Measurements from ENCODE around the gene FIGLA. TPM values are rescaled to one million over a fixed set of nuclear protein-coding genes. Genes with fewer than 3 reads are reported as not detected.

FIGLA gene
- total RNA-seq, 2 donors from 2014 or later = not detected

DNA sequence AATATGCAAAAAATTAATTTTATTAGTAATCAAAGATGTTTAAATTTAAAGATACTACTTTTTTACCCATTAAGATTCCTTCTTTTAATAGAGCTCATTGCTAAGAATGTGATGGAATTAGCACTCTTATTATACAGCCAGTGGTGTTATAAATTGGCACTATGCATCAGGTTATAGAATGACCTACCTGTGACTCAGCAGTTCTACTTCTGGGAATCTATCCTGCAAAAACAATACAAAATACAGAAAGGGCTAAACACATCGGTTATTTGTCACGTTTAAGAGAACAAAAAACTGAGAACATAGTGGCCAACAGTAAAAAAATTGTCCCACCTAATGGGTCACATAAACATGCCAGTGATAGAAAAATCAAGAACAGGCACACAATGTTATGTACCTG is 13.0 kb downstream of the FIGLA start:
- WGBS = 54% methylated on average over 2 of the region's 2 CpGs
- no peaks in the 10 kb centered on the region for H3K27me3 ChIP-seq (replicated peaks; ENCODE audit: insufficient read depth)
- no peaks in the 10 kb centered on the region for H3K4me1 ChIP-seq (replicated peaks)

DNA sequence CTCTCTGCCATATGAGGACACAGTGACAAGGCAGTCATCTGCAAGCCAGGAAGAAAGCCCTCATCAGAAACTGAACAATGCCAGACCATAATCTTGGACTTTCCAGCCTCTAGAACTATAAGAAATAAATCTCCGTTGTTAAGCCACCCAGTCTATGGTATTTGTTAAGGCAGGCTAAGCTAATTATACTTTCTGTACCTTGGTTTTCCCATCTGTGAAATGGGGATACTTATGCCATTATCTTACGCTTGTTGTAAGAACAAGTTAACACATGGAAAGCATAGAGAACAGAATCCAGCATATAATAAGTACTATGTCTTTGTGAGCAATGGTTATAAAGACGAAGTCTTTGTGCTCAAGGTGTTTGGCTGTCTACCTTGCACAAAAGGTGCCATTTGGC is 14.2 kb downstream of the FIGLA start:
- Histone ChIP-seq H3K27me3 (replicated peaks; ENCODE audit: insufficient read depth) (no peaks in the 10 kb centered on the region), H3K36me3 (no peaks in the 10 kb centered on the region), H3K4me1 (replicated peaks) (no peaks in the 10 kb centered on the region), H3K27ac (no peak overlapping the region), H3K4me3 (no peak overlapping the region), H3K9me3 (no peaks in the 10 kb centered on the region)
- DNase-seq (ENCODE audit: low spot score) = no peak
- TF ChIP-seq POLR2AphosphoS5 (IDR thresholded peaks at IDR 0.05) = no peak
- TF ChIP-seq POLR2A (IDR thresholded peaks at IDR 0.05) = no peak
- TF ChIP-seq CTCF (IDR thresholded peaks at IDR 0.05) = no peak
- intact Hi-C loops (cut with DNase I) = no loop called here
- WGBS = 90% methylated on average over 3 of the region's 3 CpGs

More for the DNA sequence above, 13.0 kb downstream of the FIGLA start:
- Histone ChIP-seq H3K27ac (no peak overlapping the region), H3K4me3 (no peak overlapping the region), H3K9me3 (no peaks in the 10 kb centered on the region), H3K36me3 (no peaks in the 10 kb centered on the region)
- intact Hi-C loops (cut with DNase I) = no loop called here
- no peak for TF ChIP-seq POLR2AphosphoS5 (IDR thresholded peaks at IDR 0.05)
- TF ChIP-seq POLR2A (IDR thresholded peaks at IDR 0.05) = no peak
- no peak for TF ChIP-seq CTCF (IDR thresholded peaks at IDR 0.05)
- no peak for DNase-seq (ENCODE audit: low spot score)

GRCh38 chr2:70775141-70775540 is 15.3 kb downstream of the FIGLA start:
- no peaks in the 10 kb centered on the region for H3K36me3 ChIP-seq
- no peak for DNase-seq (ENCODE audit: low spot score)
- H3K4me3 ChIP-seq = no peak overlapping the region
- intact Hi-C loops (cut with DNase I) = no loop called here
- WGBS = 48% methylated on average over 2 of the region's 2 CpGs
- H3K27ac ChIP-seq = no peak overlapping the region
- H3K4me1 ChIP-seq (replicated peaks) = no peaks in the 10 kb centered on the region
- TF ChIP-seq POLR2A (IDR thresholded peaks at IDR 0.05) (no peak), CTCF (IDR thresholded peaks at IDR 0.05) (no peak), POLR2AphosphoS5 (IDR thresholded peaks at IDR 0.05) (no peak)
- H3K9me3 ChIP-seq = no peaks in the 10 kb centered on the region
- no peaks in the 10 kb centered on the region for H3K27me3 ChIP-seq (replicated peaks; ENCODE audit: insufficient read depth)

GRCh38 chr2:70772486-70773155 is 17.8 kb downstream of the FIGLA start:
- intact Hi-C loops (cut with DNase I) = no loop called here
- Histone ChIP-seq H3K4me3 (no peak overlapping the region), H3K27ac (no peak overlapping the region), H3K36me3 (no peaks in the 10 kb centered on the region), H3K4me1 (replicated peaks) (peaks cover 3% of the 10 kb centered on the region), H3K9me3 (no peaks in the 10 kb centered on the region), H3K27me3 (replicated peaks; ENCODE audit: insufficient read depth) (peaks cover 2% of the 10 kb centered on the region)
- DNase-seq (ENCODE audit: low spot score) = no peak
- no peak for TF ChIP-seq POLR2AphosphoS5 (IDR thresholded peaks at IDR 0.05)
- TF ChIP-seq POLR2A (IDR thresholded peaks at IDR 0.05) = no peak
- TF ChIP-seq CTCF (IDR thresholded peaks at IDR 0.05) = no peak
- 73% methylated on average over 2 of the region's 2 CpGs for WGBS

GRCh38 chr2:70771446-70771845 is 19.0 kb downstream of the FIGLA start:
- H3K36me3 ChIP-seq = no peaks in the 10 kb centered on the region
- peaks cover 5% of the 10 kb centered on the region for H3K4me1 ChIP-seq (replicated peaks)
- intact Hi-C loops (cut with DNase I) = no loop called here
- no peak for DNase-seq (ENCODE audit: low spot score)
- TF ChIP-seq CTCF (IDR thresholded peaks at IDR 0.05) = no peak
- no peak for TF ChIP-seq POLR2AphosphoS5 (IDR thresholded peaks at IDR 0.05)
- no peak for TF ChIP-seq POLR2A (IDR thresholded peaks at IDR 0.05)
- no peak overlapping the region for H3K27ac ChIP-seq
- 92% methylated on average over 2 of the region's 2 CpGs for WGBS
- no peaks in the 10 kb centered on the region for H3K9me3 ChIP-seq
- peaks cover 14% of the 10 kb centered on the region for H3K27me3 ChIP-seq (replicated peaks; ENCODE audit: insufficient read depth)
- H3K4me3 ChIP-seq = no peak overlapping the region

Data from prostate gland (tissue), 2 donors.